ENCODE results near the gene EVL.
A peak's percentile ranks its signal among the peaks of the same experiment; 100 is the strongest.

EVL gene

GRCh38 chr14:100066962-100067361 lies 1.7 kb downstream of the EVL start:
- no peak for DNase-seq (ENCODE audit: low read depth)

- DNase-seq (ENCODE audit: low read depth) = no peak
Observed at GRCh38 chr14:100067481-100067880, 2.3 kb downstream of the EVL start.

- peak; percentile 84 for DNase-seq (ENCODE audit: low read depth)
Observed at GRCh38 chr14:100067971-100068959, 3.0 kb downstream of the EVL start.

GRCh38 chr14:100069161-100069800 lies 4.1 kb downstream of the EVL start:
- no peak for DNase-seq (ENCODE audit: low read depth)

GRCh38 chr14:100070310-100070709 lies 5.1 kb downstream of the EVL start:
- no peak for DNase-seq (ENCODE audit: low read depth)

GRCh38 chr14:100071545-100071944 lies 6.3 kb downstream of the EVL start:
- DNase-seq (ENCODE audit: low read depth) = no peak

- DNase-seq (ENCODE audit: low read depth) = peak; percentile 47
Observed at GRCh38 chr14:100072783-100073346, 7.6 kb downstream of the EVL start.

GRCh38 chr14:100073576-100074430 lies 8.6 kb downstream of the EVL start:
- no peak for DNase-seq (ENCODE audit: low read depth)

GRCh38 chr14:100074431-100075100 lies 9.3 kb downstream of the EVL start:
- no peak for DNase-seq (ENCODE audit: low read depth)

- DNase-seq (ENCODE audit: low read depth) = no peak
Observed at GRCh38 chr14:100075681-100076080, 10.5 kb downstream of the EVL start.

- DNase-seq (ENCODE audit: low read depth) = no peak
Observed at GRCh38 chr14:100076133-100076532, 10.9 kb downstream of the EVL start.

GRCh38 chr14:100076606-100077005 lies 11.4 kb downstream of the EVL start:
- no peak for DNase-seq (ENCODE audit: low read depth)

GRCh38 chr14:100077441-100077840 lies 12.2 kb downstream of the EVL start:
- no peak for DNase-seq (ENCODE audit: low read depth)

- DNase-seq (ENCODE audit: low read depth) = no peak
Observed at GRCh38 chr14:100078216-100078803, 13.1 kb downstream of the EVL start.

- DNase-seq (ENCODE audit: low read depth) = peak; percentile 60
Observed at GRCh38 chr14:100078997-100079725, 13.9 kb downstream of the EVL start.

- no peak for DNase-seq (ENCODE audit: low read depth)
Observed at GRCh38 chr14:100079726-100080005, 14.4 kb downstream of the EVL start.

GRCh38 chr14:100080206-100080605 lies 15.0 kb downstream of the EVL start:
- no peak for DNase-seq (ENCODE audit: low read depth)

- no peak for DNase-seq (ENCODE audit: low read depth)
Observed at GRCh38 chr14:100081997-100082625, 16.9 kb downstream of the EVL start.

GRCh38 chr14:100082723-100083122 lies 17.5 kb downstream of the EVL start:
- no peak for DNase-seq (ENCODE audit: low read depth)

- no peak for DNase-seq (ENCODE audit: low read depth)
Observed at GRCh38 chr14:100083706-100084105, 18.5 kb downstream of the EVL start.
